HG03139 (cell line): ENCODE results near the gene RTL5.
"Not testable (repeated sequence)": the region's sequence is repeated elsewhere in the genome, so short reads cannot be mapped to it uniquely, and the experiment has no call there.

Experiments
- ATAC-seq: cut with Tn5 transposase; IDR thresholded peaks from one replicate; pipeline ENCODE4 v1.9.1; 2021; ENCODE audit not compliant: unreplicated experiment

Gene RTL5

GRCh38 chrX:72131317-72132294 lies at the start of gene RTL5:
Gene RTL5 (minus strand): TSS chrX:72131915.
- no peak for ATAC-seq

GRCh38 chrX:72180539-72180938 lies 48.8 kb upstream of the RTL5 start:
- no peak for ATAC-seq

GRCh38 chrX:72176981-72177380 lies 45.3 kb upstream of the RTL5 start:
- no peak for ATAC-seq

GRCh38 chrX:72176289-72176688 lies 44.6 kb upstream of the RTL5 start:
- not testable (repeated sequence) for ATAC-seq

GRCh38 chrX:72169008-72169728 lies 37.5 kb upstream of the RTL5 start:
- ATAC-seq: no peak

- no peak for ATAC-seq
Measured at GRCh38 chrX:72165551-72165950, 33.8 kb upstream of the RTL5 start.

GRCh38 chrX:72159769-72160168 lies 28.1 kb upstream of the RTL5 start:
- ATAC-seq: no peak

- ATAC-seq: no peak
Measured at GRCh38 chrX:72158773-72159172, 27.1 kb upstream of the RTL5 start.

DNA sequence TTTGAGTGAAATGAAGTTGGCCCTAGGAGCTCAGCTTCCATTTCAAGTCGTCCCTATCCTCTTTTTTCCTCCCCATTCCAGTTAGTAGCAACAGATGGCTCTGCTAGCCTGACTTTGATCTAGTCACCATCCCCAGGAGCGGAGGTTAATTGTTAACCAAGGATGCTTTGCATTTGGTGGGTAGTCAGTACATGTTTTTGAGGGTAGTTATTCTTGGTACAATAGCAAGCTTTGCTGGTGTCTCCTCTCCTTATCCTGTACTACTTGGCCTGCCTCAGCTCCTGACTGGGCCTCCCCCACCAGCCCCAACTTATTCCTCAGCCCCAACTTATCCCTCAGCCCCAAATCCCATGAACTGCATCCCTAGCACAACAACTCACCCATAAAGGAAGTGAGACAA lies 14.8 kb upstream of the RTL5 start:
- no peak for ATAC-seq

GRCh38 chrX:72145181-72145580 lies 13.5 kb upstream of the RTL5 start:
- ATAC-seq: no peak

- no peak for ATAC-seq
Measured at GRCh38 chrX:72143609-72143907, 11.8 kb upstream of the RTL5 start.

GRCh38 chrX:72142794-72143608 lies 11.3 kb upstream of the RTL5 start:
- ATAC-seq: no peak

DNA sequence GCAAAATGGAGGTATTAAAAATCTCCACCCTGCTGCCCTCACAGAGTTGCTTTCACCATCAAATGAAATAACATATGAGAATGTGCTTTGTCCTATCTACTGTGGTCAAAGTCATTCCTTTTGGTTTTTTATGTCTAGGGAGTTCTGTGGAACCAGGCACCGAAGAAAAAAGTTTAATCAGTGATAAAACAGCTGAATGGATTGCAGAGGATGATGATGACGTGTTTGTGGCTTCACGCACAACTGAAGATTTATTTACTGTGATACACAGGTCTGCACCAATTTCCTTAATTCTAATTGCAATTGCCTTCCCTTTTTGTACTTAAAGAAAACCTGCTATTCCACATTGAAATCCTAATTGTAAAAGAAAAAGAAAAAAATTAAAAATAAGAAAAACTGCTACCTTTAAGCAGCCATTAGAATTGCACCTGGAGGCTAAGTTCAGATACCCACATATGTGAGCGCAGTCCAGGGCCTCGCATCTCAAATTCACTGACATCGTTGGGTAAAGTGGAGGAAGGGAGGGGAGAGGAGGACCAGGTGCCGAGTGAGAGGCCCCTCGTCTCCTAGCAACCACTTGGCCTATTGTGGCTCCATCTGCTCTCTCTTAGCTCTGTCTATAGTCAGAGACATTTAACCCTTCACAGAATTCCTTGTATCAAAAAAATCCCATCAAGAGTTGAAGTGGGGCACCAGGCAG lies 10.5 kb upstream of the RTL5 start:
- no peak for ATAC-seq

- ATAC-seq: no peak
Measured at GRCh38 chrX:72141372-72142004, 9.8 kb upstream of the RTL5 start.

DNA sequence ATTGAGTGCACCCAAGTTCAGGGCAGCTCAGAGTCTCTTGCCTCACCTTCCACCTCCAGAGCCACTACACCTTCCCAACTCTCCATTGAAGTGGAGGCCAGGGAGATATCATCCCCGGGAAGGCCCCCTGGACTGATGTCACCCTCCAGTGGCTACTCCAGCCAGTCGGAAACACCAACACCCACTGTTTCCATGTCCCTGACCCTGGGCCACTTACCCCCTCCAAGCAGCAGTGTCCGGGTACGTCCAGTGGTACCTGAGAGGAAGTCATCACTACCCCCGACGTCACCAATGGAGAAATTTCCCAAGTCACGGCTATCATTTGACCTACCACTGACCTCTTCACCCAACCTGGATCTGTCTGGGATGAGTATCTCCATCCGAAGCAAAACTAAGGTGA lies 7.8 kb upstream of the RTL5 start:
- no peak for ATAC-seq

DNA sequence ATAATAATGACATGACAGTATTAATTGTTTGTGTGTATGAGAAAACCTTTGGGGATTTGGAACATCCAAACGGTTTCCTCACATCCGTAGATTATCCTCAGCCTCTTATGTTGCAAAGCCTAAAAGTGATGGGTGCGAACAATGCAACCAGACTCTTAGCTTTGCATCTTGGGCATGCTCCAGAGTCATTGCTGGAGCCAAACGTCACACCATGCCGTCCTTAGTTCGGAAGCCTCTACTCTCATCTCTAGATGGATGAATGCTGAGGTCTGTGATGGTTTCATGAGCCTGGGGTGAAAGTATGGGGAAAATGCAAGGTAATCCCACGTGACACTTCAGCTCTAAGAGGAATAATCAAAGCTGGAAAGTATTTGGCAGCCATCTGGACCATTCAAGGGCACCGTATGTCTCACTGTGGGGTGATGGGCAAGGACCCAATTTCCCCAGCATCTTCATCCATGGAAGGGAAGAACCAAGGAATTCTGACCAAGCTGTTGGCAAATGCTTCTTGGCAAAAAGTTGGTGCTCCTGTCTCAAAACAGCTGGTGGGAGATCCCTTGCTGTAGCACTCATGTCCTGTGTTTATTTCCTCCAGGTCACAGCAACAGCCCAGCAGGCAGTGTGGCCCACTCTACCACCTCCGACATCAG lies 6.3 kb upstream of the RTL5 start:
- no peak for ATAC-seq

DNA sequence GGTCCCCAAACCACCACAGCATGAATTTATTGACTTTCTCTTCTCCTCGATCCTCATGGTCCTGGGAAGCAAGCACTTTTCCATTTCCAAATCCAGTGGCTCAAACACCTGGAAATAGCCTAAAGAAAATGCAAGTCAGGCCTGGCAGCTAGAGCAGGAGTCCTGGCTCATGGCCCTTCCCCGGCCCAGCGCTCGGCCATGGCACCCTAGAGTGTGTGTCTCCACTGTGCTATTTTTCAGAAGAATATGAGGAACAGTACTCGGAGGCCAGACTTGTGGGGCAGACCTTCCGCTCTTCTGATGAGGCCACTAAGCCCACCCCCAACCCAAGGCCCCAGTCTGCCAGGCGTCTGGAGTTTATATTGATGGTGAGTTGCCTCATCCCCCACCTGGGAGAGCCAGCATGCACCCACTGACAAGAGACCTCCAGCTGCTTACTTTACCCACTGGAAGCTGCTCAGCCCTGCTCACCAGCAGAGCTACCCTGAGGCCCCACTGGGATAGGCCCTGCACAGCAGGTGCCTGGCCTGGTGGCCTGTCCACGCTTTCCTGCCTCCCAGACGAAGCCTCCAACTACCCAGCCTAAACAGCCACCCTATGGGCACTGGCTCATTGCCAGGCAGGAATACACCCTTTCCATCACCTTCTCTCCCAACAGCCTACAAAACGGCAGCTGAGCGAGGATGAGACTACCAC lies 2.3 kb upstream of the RTL5 start:
- ATAC-seq: no peak

DNA sequence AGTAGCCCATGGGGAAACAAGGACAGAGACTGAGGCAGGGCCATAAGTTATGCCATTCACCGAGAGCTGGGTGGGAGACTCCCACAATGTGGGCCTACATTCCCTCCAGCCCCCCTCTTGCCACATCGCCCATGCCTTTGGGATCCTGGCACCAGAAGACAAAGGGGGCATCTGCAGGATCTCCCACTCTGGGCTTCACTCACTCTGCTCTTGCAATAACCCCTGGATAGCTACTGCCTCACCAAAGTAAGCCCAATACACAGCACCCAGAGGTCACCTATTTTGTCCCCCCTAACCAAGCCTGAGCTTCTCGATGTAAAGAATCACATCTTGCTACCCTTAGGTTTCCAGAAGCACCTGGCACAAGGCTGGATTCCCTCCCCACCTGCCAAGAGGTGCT lies 741 bp upstream of the RTL5 start:
- ATAC-seq: no peak

DNA sequence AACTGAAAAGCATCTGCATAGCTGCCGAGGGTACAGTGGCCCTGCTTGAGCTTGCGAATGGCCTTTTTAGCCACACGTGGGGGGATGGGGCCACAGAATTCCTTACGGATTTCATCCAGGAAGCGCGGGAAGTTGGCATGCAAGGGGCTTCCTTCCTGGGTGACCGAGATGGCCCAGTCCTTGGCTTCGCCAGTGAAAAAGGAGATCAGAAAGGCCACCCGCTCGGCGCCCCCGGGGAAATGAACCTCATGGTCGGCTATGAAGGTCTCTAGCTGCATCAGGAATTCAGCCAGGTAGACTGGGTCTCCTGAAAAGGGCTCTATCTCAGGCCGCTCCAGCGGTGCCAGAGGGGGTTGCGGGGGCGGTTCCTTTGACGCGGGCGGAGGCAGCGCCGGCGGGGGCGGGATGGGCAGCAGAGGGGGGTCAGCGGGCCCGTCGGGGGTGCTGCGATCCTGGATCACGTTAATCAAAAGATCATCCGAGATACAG lies 909 bp downstream of the RTL5 start:
- ATAC-seq: no peak
